Panc1 (cell line): ENCODE results near the gene ZNF594.

Experiments
- SIN3A ChIP-seq: IDR thresholded peaks from 2 replicates; pipeline ENCODE4 v1.6.1; 2012; ENCODE audit warnings: low read depth, mild to moderate bottlenecking, low read length, moderate library complexity, borderline replicate concordance; ENCODE audit not compliant: insufficient read depth
- TF ChIP-seq, protein P1 (sequence below): fragments of 450-650 bp; IDR thresholded peaks from 2 replicates; pipeline ENCODE4 v1.5.1; 2017; ENCODE audit warnings: mild to moderate bottlenecking

DNA sequence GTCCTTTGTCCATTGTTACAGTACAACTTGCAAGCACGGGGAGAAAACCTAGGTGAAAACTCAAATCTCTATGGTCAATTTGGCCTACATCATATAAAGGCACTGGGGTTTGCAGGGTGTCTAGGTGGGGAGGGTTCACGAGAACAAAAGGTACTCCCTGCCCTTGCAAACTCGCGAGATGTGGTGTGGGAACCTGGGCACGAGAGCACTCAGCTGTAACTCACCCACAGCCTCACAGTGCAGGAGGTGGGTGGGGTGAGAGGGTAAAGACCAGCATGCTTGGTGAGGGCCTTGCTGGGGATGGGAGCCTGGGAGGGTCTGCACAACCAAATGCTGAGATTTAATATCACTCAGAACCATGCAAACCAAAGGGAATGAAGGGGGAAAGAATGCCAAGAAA lies 18.4 kb upstream of the ZNF594 start:
- TF ChIP-seq, protein P1, sequence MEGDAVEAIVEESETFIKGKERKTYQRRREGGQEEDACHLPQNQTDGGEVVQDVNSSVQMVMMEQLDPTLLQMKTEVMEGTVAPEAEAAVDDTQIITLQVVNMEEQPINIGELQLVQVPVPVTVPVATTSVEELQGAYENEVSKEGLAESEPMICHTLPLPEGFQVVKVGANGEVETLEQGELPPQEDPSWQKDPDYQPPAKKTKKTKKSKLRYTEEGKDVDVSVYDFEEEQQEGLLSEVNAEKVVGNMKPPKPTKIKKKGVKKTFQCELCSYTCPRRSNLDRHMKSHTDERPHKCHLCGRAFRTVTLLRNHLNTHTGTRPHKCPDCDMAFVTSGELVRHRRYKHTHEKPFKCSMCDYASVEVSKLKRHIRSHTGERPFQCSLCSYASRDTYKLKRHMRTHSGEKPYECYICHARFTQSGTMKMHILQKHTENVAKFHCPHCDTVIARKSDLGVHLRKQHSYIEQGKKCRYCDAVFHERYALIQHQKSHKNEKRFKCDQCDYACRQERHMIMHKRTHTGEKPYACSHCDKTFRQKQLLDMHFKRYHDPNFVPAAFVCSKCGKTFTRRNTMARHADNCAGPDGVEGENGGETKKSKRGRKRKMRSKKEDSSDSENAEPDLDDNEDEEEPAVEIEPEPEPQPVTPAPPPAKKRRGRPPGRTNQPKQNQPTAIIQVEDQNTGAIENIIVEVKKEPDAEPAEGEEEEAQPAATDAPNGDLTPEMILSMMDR: no peak
- no peak for TF ChIP-seq SIN3A
